Neural cell (in vitro differentiated cells): ENCODE results near the gene ISY1. TPM values are rescaled to one million over a fixed set of nuclear protein-coding genes. Genes with fewer than 3 reads are reported as not detected.

Experiments
- H2AFZ ChIP-seq: fragments of 200-600, 300-800 bp; sonication (generic), shearing (Covaris generic); 2 replicates; pipeline ENCODE4 v1.6.0; 2014; ENCODE audit warnings: low read depth, mild to moderate bottlenecking, antibody characterized with exemption, low read length, moderate library complexity
- H3F3A ChIP-seq: fragments of 200-600 bp; shearing (Covaris generic); 2 replicates; pipeline ENCODE4 v1.6.1; 2016; ENCODE audit warnings: mild to moderate bottlenecking, moderate library complexity, mixed read lengths, antibody characterized with exemption, low read length; ENCODE audit not compliant: insufficient read depth, poor library complexity, severe bottlenecking
- H3K27ac ChIP-seq: fragments of 200-600, 300-800 bp; sonication (generic), shearing (Covaris generic); 2 replicates; pipeline ENCODE4 v1.5.1; 2014; ENCODE audit warnings: mild to moderate bottlenecking, low read length, moderate library complexity
- H3K27me3 ChIP-seq: fragments of 300-800, 200-600 bp; sonication (generic), shearing (Covaris generic); 2 replicates; pipeline ENCODE4 v1.6.0; 2014; ENCODE audit warnings: mild to moderate bottlenecking, low read depth, low read length, moderate library complexity; ENCODE audit not compliant: insufficient read depth
- H3K36me3 ChIP-seq: fragments of 300-800, 200-600 bp; sonication (generic), shearing (Covaris generic); 2 replicates; pipeline ENCODE4 v1.5.1; 2014; ENCODE audit warnings: mild to moderate bottlenecking, antibody characterized with exemption, low read length, moderate library complexity; ENCODE audit not compliant: insufficient read depth
- H3K4me2 ChIP-seq: fragments of 300-800, 200-600 bp; sonication (generic), shearing (Covaris generic); 2 replicates; pipeline ENCODE4 v1.6.0; 2014; ENCODE audit warnings: mild to moderate bottlenecking, low read length
- H3K4me3 ChIP-seq: fragments of 300-800, 200-600 bp; sonication (generic), shearing (Covaris generic); 2 replicates; pipeline ENCODE4 v1.5.1; 2014; ENCODE audit warnings: mild to moderate bottlenecking, low read length, moderate library complexity
- H3K79me2 ChIP-seq: fragments of 200-600 bp; shearing (Covaris generic); replicated peaks from 2 replicates; pipeline ENCODE4 v1.6.0; 2014; ENCODE audit warnings: mild to moderate bottlenecking, low read length, moderate library complexity; ENCODE audit not compliant: insufficient read depth
- H3K9ac ChIP-seq: fragments of 300-800, 200-600 bp; sonication (generic), shearing (Covaris generic); 2 replicates; pipeline ENCODE4 v1.6.1; 2016; ENCODE audit warnings: mild to moderate bottlenecking, low read length, mixed read lengths
- H3K9me2 ChIP-seq: fragments of 200-600 bp; shearing (Covaris generic); 2 replicates; pipeline ENCODE4 v1.6.1; 2016; ENCODE audit warnings: mild to moderate bottlenecking, low read length, mixed read lengths; ENCODE audit not compliant: insufficient read depth
- H3K9me3 ChIP-seq: fragments of 200-600, 300-800 bp; sonication (generic), shearing (Covaris generic); 2 replicates; pipeline ENCODE4 v1.6.1; 2016; ENCODE audit warnings: mild to moderate bottlenecking, mixed run types, low read length, moderate library complexity, mixed read lengths
- H4K20me1 ChIP-seq: fragments of 200-600 bp; shearing (Covaris generic); 2 replicates; pipeline ENCODE4 v1.6.1; 2016; ENCODE audit warnings: mild to moderate bottlenecking, mixed run types; ENCODE audit not compliant: insufficient read depth
- CTCF ChIP-seq: fragments of 450-650 bp; IDR thresholded peaks from 2 replicates; pipeline ENCODE4 v1.5.1; 2014; ENCODE audit warnings: antibody characterized with exemption, mild to moderate bottlenecking, moderate library complexity; ENCODE audit not compliant: poor library complexity, severe bottlenecking
- EP300 ChIP-seq: fragments of 450-650 bp; conservative IDR thresholded peaks from 2 replicates; pipeline ENCODE4 v1.6.1; 2014; ENCODE audit warnings: antibody characterized with exemption, mild to moderate bottlenecking, moderate library complexity; ENCODE audit not compliant: poor library complexity, severe bottlenecking
- EZH2 ChIP-seq: fragments of 200-600, 300-800 bp; shearing (Covaris generic), sonication (generic); IDR thresholded peaks from 2 replicates; pipeline ENCODE4 v1.6.1; 2014; ENCODE audit warnings: antibody characterized with exemption, low read length, borderline replicate concordance, mild to moderate bottlenecking; ENCODE audit not compliant: insufficient read depth, poor library complexity, severe bottlenecking
- MXI1 ChIP-seq: fragments of 450-650 bp; conservative IDR thresholded peaks from 2 replicates; pipeline ENCODE4 v1.6.1; 2014; ENCODE audit warnings: antibody characterized with exemption, mild to moderate bottlenecking; ENCODE audit not compliant: poor library complexity, severe bottlenecking
- POLR2AphosphoS5 ChIP-seq: IDR thresholded peaks from 2 replicates; pipeline ENCODE4 v1.6.1; 2012
- RAD21 ChIP-seq: fragments of 450-650 bp; conservative IDR thresholded peaks from 2 replicates; pipeline ENCODE4 v1.6.1; 2014; ENCODE audit warnings: antibody characterized with exemption, mild to moderate bottlenecking, moderate library complexity
- SMC3 ChIP-seq: fragments of 450-650 bp; conservative IDR thresholded peaks from 2 replicates; pipeline ENCODE4 v1.6.1; 2014; ENCODE audit warnings: antibody characterized with exemption, mild to moderate bottlenecking, moderate library complexity; ENCODE audit not compliant: poor library complexity
- TAF1 ChIP-seq: IDR thresholded peaks from 2 replicates; pipeline ENCODE4 v1.6.1; 2012; ENCODE audit warnings: low read depth
- polyA plus RNA-seq: library from polyadenylated mRNA; depleted of rRNA; stranded (reverse); fragments of >200 nt; gene quantifications from 2 replicates; pipeline ENCODE4 v1.2.3, GENCODE V29; 2014
- TF ChIP-seq, protein P1 (sequence below): IDR thresholded peaks from 2 replicates; pipeline ENCODE4 v1.6.1; 2012; ENCODE audit warnings: borderline replicate concordance

The ISY1 gene
- polyA plus RNA-seq, 1 donor from 2014 or later: 23.3 TPM

GRCh38 chr3:129205109-129205832, 44.4 kb upstream of the ISY1 start:
- H3K79me2 ChIP-seq: no peaks in the 10 kb centered on the region

DNA sequence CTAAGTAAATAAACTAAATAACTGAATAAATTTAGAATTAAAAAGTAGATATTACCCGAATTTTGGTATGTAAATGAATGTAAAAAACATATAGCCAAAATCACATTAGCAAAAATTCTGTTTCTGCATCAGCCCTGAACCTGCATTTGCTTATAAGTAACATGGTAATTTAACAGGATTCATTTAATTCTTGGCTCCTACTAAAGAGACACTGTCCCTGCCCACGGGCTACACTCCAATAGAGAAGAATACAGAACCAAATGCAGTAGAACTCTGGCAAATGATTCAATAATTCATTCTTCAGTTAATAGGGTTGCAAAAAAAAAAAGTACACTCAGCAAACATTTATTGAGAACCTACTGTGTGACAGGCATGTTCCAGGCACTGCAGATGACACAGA, 43.6 kb upstream of the ISY1 start:
- H3K27ac ChIP-seq: no peak overlapping the region
- H3K9ac ChIP-seq: no peak overlapping the region
- H3K4me3 ChIP-seq: no peak overlapping the region
- H3K79me2 ChIP-seq: no peaks in the 10 kb centered on the region
- H3K36me3 ChIP-seq: no peaks in the 10 kb centered on the region
- no peaks in the 10 kb centered on the region for H3K27me3 ChIP-seq
- no peak for TF ChIP-seq MXI1
- TF ChIP-seq EZH2: no peak
- TF ChIP-seq POLR2AphosphoS5: no peak
- TF ChIP-seq EP300: no peak
- TF ChIP-seq RAD21: no peak
- no peak overlapping the region for H3K4me2 ChIP-seq
- no peak overlapping the region for H2AFZ ChIP-seq
- H3F3A ChIP-seq: no peaks in the 10 kb centered on the region
- H3K9me2 ChIP-seq: no peaks in the 10 kb centered on the region
- no peaks in the 10 kb centered on the region for H4K20me1 ChIP-seq
- no peaks in the 10 kb centered on the region for H3K9me3 ChIP-seq

More at GRCh38 chr3:129205109-129205832, 44.4 kb upstream of the ISY1 start:
- Histone ChIP-seq H3K4me2 (no peak overlapping the region), H4K20me1 (no peaks in the 10 kb centered on the region), H3K9me3 (no peaks in the 10 kb centered on the region), H2AFZ (no peak overlapping the region), H3K4me3 (no peak overlapping the region), H3K36me3 (no peaks in the 10 kb centered on the region), H3K9ac (no peak overlapping the region), H3K9me2 (no peaks in the 10 kb centered on the region), H3K27me3 (no peaks in the 10 kb centered on the region), H3F3A (no peaks in the 10 kb centered on the region), H3K27ac (no peak overlapping the region)
- no peak for TF ChIP-seq TAF1
- TF ChIP-seq SMC3: no peak
- TF ChIP-seq POLR2AphosphoS5: no peak
- TF ChIP-seq, protein P1, sequence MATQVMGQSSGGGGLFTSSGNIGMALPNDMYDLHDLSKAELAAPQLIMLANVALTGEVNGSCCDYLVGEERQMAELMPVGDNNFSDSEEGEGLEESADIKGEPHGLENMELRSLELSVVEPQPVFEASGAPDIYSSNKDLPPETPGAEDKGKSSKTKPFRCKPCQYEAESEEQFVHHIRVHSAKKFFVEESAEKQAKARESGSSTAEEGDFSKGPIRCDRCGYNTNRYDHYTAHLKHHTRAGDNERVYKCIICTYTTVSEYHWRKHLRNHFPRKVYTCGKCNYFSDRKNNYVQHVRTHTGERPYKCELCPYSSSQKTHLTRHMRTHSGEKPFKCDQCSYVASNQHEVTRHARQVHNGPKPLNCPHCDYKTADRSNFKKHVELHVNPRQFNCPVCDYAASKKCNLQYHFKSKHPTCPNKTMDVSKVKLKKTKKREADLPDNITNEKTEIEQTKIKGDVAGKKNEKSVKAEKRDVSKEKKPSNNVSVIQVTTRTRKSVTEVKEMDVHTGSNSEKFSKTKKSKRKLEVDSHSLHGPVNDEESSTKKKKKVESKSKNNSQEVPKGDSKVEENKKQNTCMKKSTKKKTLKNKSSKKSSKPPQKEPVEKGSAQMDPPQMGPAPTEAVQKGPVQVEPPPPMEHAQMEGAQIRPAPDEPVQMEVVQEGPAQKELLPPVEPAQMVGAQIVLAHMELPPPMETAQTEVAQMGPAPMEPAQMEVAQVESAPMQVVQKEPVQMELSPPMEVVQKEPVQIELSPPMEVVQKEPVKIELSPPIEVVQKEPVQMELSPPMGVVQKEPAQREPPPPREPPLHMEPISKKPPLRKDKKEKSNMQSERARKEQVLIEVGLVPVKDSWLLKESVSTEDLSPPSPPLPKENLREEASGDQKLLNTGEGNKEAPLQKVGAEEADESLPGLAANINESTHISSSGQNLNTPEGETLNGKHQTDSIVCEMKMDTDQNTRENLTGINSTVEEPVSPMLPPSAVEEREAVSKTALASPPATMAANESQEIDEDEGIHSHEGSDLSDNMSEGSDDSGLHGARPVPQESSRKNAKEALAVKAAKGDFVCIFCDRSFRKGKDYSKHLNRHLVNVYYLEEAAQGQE: no peak
- TF ChIP-seq MXI1: no peak
- no peak for TF ChIP-seq EP300
- no peak for TF ChIP-seq CTCF
- no peak for TF ChIP-seq EZH2
- TF ChIP-seq RAD21: no peak
